ENCODE data around the gene PCMTD2.

DNA sequence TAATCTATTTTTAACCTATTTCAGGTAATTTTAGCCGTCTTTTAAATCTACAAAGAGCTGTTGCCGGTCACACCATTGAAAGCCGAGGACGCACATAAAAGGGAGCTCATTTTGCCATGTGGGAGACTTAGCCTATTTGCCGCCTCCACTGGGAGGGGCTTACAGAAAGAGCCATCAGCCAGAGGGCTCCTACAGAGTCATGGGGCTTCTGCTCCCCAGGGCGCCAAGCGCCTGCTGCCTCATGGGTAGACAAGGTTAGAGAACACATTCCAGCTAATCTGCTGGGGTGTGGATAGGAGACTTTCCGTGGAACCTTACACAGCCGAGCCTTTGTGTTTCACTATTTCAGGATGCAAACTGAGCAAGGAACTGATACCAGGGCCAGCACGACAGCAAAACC lies 12.6 kb downstream of the PCMTD2 start:
- no peak for TF ChIP-seq POLR2AphosphoS5 (IDR thresholded peaks at IDR 0.05; ENCODE audit: low read depth, low read length)
- TF ChIP-seq, protein P1, sequence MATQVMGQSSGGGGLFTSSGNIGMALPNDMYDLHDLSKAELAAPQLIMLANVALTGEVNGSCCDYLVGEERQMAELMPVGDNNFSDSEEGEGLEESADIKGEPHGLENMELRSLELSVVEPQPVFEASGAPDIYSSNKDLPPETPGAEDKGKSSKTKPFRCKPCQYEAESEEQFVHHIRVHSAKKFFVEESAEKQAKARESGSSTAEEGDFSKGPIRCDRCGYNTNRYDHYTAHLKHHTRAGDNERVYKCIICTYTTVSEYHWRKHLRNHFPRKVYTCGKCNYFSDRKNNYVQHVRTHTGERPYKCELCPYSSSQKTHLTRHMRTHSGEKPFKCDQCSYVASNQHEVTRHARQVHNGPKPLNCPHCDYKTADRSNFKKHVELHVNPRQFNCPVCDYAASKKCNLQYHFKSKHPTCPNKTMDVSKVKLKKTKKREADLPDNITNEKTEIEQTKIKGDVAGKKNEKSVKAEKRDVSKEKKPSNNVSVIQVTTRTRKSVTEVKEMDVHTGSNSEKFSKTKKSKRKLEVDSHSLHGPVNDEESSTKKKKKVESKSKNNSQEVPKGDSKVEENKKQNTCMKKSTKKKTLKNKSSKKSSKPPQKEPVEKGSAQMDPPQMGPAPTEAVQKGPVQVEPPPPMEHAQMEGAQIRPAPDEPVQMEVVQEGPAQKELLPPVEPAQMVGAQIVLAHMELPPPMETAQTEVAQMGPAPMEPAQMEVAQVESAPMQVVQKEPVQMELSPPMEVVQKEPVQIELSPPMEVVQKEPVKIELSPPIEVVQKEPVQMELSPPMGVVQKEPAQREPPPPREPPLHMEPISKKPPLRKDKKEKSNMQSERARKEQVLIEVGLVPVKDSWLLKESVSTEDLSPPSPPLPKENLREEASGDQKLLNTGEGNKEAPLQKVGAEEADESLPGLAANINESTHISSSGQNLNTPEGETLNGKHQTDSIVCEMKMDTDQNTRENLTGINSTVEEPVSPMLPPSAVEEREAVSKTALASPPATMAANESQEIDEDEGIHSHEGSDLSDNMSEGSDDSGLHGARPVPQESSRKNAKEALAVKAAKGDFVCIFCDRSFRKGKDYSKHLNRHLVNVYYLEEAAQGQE (IDR thresholded peaks at IDR 0.05; ENCODE audit: insufficient read depth in 1 of 2, low read depth in 2 of 2, low read length in 2 of 2): no peak

Data from PFSK-1 (cell line).